Measurements from ENCODE around the gene IRAK3.
"Not testable (repeated sequence)": the region's sequence is repeated elsewhere in the genome, so short reads cannot be mapped to it uniquely, and the experiment has no call there.

IRAK3 gene

DNA sequence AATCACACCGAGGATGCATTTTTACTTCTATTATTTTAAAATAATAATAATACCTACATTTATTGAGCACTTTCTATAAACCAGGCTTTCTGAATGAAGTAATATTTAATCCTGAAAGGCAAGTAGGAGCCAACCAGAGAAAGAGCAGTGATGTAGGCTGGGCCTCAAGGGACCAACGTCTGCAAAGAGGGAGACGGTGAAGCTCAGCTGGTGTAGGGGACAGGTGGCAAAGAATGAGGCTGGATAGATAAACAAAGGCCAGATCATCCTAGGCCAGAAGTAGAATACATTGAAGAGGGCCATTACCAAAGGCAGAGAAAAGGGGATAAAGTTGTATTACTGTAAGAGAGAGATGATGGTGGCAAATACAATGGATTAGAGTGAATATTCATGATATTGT, 18.4 kb upstream of the IRAK3 start:
- DNase-seq: no peak

DNA sequence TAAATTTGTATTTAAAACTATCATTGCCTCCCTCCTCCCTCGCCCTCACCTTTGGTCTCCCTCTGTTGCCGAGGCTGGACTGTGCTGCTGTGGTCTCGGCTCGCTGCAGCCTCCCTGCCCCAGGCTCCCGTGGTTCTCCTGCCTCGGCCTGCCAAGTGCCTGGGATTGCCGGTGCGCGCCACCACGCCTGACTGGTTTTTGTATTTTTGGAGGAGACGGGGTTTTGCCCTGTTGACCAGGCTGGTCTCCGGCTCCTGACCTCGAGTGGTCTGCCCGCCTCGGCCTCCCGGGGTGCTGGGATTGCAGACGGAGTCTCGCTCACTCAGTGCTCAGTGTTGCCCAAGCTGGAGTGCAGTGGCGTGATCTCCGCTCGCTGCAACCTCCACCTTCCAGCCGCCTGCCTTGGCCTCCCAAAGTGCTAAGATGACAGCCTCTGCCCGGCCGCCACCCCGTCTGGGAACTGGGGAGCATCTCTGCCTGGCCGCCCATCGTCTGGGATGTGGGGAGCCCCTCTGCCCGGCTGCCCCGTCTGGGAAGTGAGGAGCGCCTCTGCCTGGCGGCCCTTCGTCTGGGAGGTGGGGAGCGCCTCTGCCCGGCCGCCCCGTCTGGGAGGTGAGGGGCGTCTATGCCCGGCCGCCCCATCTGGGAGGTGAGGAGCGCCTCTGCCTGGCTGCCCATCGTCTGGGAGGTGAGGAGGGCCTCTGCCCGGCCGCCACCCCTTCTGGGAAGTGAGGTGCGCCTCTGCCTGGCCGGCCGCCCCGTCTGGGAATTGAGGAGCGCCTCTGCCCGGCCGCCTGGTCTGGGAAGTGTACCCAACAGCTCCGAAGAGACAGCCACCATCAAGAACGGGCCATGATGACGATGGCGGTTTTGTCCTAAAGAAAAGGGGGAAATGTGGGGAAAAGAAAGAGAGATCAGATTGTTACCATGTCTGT, 14.4 kb upstream of the IRAK3 start:
- not testable (repeated sequence) for DNase-seq

DNA sequence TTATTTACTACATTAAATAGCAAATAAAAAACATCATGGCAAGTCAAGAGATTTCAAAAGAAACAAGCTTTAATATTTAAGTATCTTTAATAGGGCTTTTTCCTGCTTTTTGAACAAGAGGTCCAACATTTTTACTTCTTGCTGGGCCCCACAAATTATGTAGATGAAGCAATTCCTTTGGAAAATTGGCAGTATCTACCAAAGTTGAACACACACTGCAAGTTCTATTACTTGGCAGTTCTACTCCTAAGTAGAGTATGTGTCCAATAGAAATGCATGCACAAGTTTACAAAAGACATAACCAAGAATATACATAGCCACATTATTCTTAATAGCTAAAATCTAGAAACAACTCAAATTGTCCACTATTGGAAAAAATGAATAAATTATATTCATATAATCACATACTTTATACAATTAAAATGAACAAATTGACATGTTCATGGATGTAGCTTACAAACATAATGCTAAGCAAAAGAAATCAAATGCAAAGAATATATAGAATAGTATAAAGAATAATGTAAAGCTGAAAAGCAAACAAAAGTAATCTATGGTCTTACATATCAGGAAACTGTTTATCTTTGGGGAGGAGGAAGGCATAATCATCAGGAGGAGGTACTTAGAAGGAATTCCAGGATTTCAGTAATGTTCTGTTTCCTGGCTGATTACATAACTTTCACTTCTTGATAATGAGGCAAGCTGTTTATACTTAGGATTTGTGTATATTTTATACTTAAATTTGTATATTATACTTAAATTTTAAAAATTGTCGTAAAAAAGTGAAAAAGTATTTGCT, 12.7 kb upstream of the IRAK3 start:
- DNase-seq: no peak

DNA sequence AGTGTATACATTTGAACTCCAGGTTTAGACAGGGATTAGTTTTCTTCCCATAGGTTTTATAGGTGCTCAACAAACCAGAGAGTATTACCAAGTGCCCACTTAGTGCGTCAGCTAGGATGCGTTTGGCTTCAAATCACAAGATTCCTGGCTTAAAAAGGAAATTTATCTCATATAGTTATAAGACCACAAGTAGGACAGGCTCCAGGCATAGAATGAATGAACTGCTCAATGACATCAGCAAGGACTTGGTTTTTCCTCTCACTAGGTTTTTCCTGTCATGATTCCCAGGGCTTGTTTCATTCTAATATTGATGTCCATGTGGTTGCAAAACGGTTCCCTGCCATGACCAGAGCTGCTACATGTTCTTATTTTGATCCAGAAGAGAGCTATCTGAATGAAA, 6.1 kb upstream of the IRAK3 start:
- no peak for DNase-seq

DNA sequence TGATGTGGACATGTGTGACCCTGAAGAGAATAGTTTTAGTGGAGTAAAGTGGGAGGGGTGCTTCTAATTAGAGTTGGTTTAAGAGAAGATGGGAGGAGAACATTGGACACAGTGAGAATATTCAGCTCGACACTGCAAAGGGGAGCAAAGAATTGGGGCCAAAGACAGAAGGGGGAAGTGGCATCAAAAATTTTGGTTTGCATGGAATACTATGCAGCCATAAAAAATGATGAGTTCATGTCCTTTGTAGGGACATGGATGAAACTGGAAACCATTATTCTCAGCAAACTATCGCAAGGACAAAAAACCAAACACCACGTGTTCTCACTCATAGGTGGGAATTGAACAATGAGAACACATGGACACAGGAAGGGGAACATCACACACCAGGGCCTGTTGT, 4.2 kb upstream of the IRAK3 start:
- DNase-seq: not testable (repeated sequence)

DNA sequence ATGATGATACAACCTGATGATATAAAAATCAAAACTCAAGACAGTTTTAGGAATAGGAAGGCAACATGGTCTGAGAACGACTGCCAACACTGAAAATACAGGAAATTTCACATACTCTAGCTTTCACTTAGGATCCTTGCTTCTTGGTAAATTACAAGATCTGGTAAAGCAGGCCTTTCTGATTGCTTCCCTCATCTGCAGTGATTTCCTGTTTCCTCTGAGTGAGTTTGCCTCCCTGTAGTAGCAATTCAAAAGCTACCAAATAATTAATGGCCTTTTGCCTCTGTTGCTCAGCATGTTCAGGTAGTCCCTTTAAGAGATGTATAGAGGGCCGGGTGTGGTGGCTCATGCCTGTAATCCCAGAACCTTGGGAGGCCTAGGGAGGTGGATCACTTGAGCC, 2.0 kb upstream of the IRAK3 start:
- no peak for DNase-seq

DNA sequence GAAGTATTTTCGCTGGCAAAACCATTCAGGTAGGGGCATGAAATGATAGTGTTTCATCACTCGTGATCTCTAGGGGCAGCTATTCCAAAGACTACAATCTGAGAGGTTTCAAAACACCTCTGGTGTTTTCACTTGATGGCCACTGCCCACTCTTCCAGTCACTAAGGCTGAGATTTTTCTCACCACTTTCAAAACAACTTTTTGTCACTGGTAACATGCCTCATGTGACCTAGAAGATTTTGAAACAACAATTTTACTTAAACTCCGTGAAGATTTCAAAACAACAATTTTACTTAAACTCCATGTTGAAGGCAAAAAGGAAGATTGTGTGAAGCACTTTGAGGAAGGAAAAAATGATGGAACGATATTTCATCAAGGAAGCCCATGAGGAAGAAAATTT, 1.2 kb upstream of the IRAK3 start:
- no peak for DNase-seq

DNA sequence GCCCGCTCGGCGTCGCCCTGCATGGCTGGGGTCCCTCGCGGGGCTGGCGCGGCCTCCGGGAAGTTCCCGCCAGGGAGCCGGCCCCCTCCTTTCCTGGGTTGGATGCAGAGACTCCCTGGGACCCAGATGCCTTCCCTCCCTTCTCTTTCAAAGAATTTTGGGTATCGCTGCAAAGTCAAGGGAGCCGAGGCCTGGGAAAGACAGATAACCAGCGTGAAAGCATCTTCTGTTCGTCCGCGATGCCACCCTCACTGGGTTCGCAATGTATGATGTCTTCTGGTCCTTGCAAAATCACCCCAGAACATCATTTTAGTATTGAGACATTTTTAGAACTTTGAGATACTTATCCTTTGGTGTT, 451 bp downstream of the IRAK3 start:
- DNase-seq: peak; percentile 83

DNA sequence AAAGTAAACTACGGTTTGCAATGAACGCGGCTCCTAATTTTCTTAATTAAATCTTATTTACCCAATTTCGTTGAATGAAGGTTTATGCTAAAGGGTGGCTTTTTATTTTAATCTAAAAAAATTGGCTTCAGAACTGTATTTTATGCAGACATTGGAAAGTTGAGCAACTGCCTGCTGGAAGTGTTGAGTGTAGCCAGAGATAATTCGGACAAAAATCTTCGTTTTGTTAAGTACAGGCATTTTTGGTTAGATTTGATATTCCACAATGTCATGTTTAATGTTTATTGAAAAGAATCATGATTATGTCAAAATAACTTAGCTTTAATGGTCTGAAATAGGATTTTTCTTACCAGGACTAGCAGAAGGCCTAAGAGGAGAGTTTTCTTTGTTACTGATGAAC, 875 bp downstream of the IRAK3 start:
- DNase-seq: peak; percentile 29

DNA sequence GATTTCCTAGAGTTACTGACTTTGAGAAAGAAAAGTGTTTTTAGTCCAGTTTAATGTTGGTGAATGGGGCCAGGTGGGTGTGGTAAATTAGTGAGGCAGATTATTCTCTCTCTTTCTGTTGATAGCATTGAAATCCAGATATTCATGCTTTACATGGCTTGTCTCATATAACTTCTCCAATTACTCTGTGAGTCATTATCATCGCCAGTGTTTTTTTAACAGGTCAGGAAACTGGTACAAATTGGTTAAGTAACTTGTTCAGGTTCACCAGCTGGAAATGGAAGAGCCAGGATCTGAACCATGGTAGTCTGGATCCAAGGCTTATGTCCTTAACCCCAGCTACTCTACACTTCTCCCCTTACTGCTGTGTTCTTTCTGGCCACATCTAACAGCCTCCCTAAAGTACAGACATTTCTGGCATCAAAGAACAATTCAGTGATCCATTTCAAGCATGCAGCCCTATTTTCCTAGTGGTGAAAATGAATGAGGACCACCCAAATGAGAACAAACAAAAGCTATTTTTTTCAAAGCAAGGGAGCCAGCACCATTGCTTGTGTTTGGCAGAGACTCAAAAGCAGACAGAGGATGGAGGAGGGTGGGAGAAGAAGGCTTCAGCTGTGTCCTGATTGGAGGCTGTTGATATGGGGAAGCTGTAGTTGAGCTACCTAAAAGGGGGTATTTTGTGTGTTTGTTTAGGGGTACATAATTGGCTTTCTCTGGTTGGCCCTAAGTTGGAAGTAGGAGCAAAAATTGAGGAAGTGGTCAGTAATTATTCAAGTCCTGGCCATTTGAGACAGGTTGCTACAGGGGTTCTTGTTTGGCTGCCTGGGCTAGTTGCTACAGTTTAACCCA, 1.7 kb downstream of the IRAK3 start:
- DNase-seq: peak; percentile 54

DNA sequence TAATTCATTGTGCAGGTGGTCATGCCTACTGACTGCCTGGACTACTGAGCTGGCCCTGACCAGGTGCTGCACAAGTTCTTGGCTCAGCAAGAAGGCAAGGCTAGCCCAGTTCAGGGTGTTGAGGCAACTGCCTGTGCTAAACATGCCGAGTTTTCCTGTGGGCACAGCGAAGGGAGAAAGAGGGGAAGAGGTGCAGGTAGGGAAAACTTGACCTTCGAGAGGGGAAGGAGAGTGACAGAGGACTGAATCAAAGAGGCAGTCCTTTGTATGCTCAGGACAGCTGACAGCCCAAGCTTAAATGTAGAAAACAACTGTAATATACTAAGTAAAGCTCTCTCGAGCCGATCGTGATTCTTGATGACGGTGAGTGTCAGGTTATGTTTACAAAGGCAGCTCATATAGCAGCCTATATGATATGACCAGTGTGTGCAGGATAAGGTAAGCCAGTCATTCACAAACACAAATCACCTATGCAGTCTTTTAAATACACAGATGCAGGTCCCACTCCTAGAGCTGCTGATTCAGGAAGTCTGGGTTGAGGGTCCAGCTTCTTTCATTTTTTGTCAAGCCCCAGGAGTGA, 2.6 kb downstream of the IRAK3 start:
- DNase-seq: no peak

DNA sequence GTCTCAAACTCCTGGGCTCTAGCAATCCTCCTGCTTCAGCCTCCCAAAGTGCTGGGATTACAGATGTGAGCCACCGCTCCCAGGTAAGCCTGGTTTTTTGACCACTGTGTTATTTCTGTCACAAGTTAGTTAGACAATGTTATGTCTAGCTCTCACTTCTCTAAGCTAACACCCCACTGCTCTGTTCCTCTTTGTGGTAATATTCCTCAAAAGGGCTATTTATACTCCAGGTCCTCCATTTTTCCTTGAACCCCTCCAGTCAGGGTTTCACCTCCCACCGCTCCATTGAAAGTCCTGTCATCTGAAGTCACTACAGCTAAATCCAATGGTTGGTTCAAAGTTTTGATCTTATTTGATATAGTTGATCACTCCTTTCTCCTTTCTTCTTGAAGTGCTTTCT, 5.1 kb downstream of the IRAK3 start:
- DNase-seq: no peak

DNA sequence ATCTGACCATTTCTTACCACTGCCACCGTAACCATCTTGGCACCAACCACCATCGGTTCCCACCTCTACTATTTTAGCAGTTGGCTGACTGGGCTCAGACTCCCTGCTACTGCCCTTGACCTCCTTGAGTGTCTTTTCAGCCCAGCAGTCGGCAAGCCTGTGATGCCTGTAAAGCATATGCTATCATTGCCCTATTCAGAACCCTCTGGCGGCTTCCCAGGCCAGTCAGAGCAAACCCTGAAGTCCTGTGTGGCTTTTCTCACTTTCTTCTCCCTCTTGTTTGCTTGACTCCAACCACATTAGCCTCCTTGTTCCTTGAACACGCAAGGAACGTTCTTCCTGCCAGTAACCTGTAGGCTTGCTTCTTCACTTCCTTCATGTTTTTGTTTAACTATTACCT, 6.2 kb downstream of the IRAK3 start:
- DNase-seq: no peak

DNA sequence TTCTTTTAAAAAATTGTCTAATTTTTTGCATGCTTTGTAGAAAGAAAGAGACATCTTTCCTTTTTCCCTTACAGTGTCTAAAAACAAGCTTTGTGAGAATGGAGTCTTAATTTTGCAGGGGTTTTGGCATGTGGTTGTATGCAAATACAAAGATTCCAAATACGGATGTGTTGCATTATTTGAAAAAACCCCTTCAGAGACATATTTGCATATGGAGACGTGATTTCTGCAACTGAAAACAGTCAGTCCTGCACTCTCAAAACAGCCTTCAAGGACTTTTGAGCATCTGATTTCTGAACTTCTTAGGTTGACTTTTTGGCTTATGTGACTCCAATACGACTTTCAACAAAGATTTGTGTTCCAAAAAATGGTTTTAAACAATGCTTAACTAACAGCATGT, 7.8 kb downstream of the IRAK3 start:
- DNase-seq: no peak

DNA sequence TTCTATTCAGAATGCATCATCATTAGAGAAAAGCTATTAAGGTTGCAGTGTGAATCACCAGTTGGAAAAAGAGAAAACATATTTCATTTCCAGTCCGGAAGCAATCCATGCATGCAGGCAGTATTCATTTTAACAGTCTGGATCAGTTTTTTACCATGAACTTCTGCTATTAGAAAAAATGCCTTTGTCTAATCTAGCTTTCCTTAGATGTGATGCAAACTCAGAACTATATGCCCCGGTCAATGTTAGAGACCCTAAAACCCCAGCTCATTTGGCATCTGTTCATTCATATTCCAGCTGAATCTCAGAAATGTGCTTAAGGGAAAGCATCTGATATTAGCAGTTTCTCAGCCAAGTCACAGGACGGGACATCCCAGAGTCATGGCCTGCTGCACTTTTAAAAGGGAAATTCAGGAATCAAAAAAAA, 8.5 kb downstream of the IRAK3 start:
- DNase-seq: no peak

DNA sequence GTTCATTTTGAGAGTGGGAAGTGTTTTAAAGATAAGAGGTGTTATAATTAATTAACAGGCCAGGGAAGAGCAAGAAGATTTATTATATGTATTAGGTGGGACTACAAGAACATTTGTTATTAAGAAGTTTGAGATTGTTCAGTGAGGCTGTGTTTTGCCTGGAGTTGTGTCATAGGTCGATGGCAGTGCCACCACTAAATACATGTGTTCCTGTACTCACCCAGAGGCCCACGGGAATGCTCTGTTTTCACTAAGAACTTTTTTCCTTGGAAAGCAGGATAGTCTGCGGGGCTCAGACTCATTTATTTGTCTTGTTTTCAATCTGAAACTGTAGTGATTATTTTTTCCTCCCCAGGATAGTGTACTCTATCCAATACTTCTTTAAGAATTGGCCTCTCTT, 10.1 kb downstream of the IRAK3 start:
- no peak for DNase-seq

DNA sequence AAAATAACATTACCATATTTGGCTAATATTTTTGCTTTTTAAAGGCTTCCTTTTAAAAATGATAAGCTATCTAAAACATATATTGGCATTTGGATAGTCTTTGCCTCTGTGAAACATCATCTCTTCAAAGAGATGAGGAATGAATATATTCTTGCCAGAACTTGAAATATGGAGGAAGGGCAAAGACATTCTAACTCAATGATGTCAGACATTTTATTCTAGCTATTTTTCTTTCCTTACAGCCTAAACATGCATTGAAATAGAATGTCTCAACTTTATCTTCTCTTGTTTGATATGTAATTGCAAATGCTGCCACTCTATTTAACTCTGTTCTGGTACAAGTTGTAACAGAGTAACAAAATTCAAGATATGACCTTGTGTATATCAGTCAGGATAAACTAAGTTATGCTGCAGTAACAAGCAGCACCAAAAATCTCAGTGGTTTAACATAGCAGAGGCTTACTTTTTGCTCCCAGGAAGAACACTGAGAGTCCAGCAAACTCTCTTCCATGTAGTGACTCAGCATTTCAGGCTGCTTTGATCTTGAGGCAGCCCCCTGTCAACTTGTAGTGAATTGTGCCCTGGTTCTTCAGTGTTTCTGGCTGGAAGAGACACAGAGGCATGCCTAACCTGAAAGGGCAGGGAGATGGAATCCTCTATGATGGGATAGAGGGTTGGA, 11.0 kb downstream of the IRAK3 start:
- no peak for DNase-seq

DNA sequence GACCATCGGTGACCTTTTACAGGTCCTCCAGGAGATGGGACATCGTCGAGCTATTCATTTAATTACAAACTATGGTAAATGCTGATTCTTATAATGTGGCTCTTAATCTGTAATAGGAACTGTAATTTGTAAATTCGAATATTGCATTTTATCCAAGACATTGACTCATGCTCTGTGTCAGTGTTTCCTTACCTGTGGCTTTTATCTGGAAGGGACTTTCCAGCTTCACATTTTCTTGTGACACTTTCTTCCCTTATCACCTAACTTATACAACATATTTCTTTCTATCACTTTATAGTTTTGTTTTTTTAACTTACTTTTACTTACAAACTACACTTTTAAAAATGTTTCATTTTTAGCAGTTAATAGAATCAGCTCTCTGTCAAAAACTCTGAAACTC, 14.8 kb downstream of the IRAK3 start:
- no peak for DNase-seq

DNA sequence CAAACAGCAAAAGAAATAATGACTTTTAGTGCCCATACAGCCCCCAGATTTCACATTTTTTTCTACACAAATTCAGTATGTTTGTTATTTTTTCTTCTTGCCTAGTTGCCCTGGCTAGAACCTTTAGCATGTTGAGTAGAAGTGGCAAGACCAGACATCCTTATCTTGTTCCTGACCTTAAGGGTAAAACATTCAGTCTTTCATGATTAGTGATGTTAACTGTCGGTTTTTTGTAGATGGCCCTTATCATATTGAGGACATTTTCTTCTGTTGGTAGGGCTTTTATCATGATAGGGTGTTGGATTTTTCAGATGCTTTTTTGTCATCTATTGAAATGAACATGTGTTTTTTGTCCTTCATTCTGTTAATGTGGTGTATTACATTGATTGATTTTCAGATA, 17.1 kb downstream of the IRAK3 start:
- DNase-seq: peak; percentile 60

DNA sequence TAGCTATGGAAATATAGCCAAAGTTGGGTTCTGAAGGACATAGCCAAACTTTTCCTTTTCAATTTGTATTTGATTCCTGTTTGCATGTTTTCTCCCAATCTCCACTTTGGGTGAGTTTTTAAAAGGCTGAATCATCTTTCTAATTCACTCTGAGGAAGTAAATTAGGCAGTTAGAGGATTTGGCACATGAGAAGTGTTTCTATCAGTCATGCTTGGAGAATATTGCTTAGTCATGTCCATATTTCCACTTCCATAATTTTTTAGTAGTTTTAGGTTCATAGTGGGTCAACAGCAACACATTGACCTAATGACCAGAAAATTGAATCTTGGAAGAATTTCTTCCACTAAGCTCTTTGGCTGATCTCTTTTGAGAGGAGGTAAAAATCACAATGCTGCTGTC, 21.8 kb downstream of the IRAK3 start:
- DNase-seq: peak; percentile 54

DNA sequence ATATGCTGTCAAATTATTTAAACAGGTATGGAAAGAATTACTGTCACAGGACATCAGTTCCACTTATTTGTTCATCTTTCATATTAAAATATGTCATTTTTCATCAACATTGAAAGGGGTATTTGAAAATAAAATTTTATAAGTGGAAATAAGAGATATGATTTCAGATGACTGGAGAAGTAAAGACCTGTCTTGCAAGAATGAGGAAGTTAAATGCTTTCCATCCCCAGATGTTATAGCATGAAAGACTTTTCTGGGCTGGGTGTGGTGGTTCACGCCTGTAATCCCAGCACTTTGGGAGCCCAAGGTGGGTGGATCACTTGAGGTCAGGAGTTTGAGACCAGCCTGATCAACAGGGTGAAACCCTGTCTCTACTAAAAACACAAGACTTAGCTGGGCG, 22.6 kb downstream of the IRAK3 start:
- DNase-seq: not testable (repeated sequence)

DNA sequence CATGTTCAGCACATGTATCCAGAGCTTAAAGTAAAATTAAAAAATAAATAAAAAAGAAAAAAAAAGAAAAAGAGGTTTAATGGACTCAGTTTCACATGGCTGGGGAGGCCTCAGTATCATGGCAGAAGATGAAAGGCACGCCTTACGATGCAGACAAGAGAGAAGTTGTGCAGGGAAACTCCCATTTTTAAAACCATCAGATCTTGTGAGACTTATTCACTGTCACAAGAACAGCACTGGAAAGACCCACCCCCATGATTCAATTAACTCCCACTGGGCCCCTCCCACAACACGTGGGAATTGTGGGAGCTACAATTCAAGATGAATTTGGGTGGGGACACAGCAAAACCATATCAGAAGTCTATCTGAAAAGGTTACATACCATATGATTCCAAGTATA, 24.0 kb downstream of the IRAK3 start:
- DNase-seq: not testable (repeated sequence)

All from hematopoietic multipotent progenitor cell treated with erythropoietin and hydrocortisone succinate and interleukin-3 and kit ligand, for 6 days (in vitro differentiated cells).